Hepatocyte (in vitro differentiated cells): ENCODE measurements around the gene SEPTIN5.

ENCODE experiments used
- EZH2 ChIP-seq: fragments of 200-600 bp; sonication (generic); IDR thresholded peaks from 2 replicates; pipeline ENCODE4 v1.6.1; 2016; ENCODE audit warnings: antibody characterized with exemption, mild to moderate bottlenecking, borderline replicate concordance
- TF ChIP-seq, protein P1 (sequence below): fragments of 200-600 bp; sonication (generic); IDR thresholded peaks from 2 replicates; pipeline ENCODE4 v1.5.1; 2016; ENCODE audit warnings: antibody characterized with exemption, mild to moderate bottlenecking; ENCODE audit not compliant: poor library complexity

DNA sequence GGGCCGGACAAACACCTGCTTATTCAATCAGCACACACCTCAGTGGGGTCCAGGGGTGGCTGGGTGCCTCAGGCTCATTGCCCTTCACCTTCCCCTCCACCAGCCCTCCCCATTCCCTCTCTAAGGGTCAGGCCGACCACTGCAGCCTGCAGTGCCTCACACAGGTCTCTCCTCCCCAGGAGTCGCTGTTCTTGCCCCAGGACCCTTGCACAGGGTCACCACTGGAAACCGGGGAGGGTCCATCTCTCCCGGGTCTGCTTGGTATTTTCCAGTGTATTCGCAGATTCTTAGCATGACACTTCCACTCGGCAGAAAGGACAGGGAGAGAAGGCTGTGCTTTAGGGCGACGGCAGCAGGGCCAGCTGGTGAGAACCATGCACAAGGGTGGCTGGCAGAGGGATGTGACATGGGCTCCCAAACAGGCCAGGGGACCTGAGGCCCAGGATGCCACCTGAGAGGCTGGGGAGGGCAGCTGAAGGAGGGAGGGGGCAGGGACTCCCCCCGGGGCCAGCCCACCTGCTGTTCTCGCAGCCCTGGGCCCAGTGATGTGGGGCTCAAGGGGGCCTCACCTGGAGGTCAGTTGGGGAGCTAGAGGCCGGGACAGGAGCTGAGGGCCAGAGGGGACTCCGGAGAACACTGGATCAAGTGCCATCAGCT lies 30.2 kb downstream of the SEPTIN5 start:
- TF ChIP-seq EZH2, result no peak
- TF ChIP-seq, protein P1, sequence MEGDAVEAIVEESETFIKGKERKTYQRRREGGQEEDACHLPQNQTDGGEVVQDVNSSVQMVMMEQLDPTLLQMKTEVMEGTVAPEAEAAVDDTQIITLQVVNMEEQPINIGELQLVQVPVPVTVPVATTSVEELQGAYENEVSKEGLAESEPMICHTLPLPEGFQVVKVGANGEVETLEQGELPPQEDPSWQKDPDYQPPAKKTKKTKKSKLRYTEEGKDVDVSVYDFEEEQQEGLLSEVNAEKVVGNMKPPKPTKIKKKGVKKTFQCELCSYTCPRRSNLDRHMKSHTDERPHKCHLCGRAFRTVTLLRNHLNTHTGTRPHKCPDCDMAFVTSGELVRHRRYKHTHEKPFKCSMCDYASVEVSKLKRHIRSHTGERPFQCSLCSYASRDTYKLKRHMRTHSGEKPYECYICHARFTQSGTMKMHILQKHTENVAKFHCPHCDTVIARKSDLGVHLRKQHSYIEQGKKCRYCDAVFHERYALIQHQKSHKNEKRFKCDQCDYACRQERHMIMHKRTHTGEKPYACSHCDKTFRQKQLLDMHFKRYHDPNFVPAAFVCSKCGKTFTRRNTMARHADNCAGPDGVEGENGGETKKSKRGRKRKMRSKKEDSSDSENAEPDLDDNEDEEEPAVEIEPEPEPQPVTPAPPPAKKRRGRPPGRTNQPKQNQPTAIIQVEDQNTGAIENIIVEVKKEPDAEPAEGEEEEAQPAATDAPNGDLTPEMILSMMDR, result no peak
